HepG2 (cell line): ENCODE measurements around the gene KCND3. TPM values are rescaled to one million over a fixed set of nuclear protein-coding genes. Genes with fewer than 3 reads are reported as not detected.
A peak's percentile ranks its signal among the peaks of the same experiment; 100 is the strongest.

ENCODE experiments used
- ATAC-seq: fragments of 200-7000 bp; cut with Tn5 transposase; 3 replicates; pipeline ENCODE4 v1.9.1; 2020; ENCODE audit warnings: mild to moderate bottlenecking, moderate library complexity
- BruUV-seq: library from RNA; stranded (reverse); fragments of 400-500 nt; replicated peaks from 2 replicates; lab custom pipeline; 2021; lab: Mats Ljungman, UMichigan
- CTCF ChIA-PET: fragments of 300-600 bp; formaldehyde crosslinking; extraction: SDS; loops from one replicate; lab custom pipeline; 2021; ENCODE audit warnings: low total read pairs, inconsistent platforms, low intra/inter-chr PET ratio; lab: Yijun Ruan, JAX
- POLR2A ChIA-PET: fragments of 350-600 bp; sonication (Branson Sonifier 250); formaldehyde crosslinking; loops from one replicate; lab custom pipeline; 2020; ENCODE audit warnings: antibody characterized with exemption, inconsistent platforms; lab: Yijun Ruan, JAX
- DNase-seq: peaks from one replicate; pipeline ENCODE4 v3.0.0-alpha.2; 2015; ENCODE audit warnings: low spot score
- FAIRE-seq: peaks from 3 replicates; lab custom pipeline; 2011; peaks lifted over from hg19 to GRCh38; lab: Jason Lieb, UNC
- H2AFZ ChIP-seq: one replicate; pipeline ENCODE4 v1.6.1; 2011; ENCODE audit warnings: low read length, inconsistent platforms
- H3K27ac ChIP-seq: fragments of 300-600 bp; 3 replicates; pipeline ENCODE4 v1.8.0; 2011; ENCODE audit warnings: mixed run types, mild to moderate bottlenecking, mixed read lengths, low read length, inconsistent platforms; ENCODE audit not compliant: insufficient read depth; ENCODE audit errors: extremely low read length
- H3K27me3 ChIP-seq, 2 experiments: fragments of 200-600 bp in 1 of 2; 2 replicates in 1 of 2; 3 replicates in 1 of 2; pipeline versions ENCODE4 v1.6.0 to v1.8.0; 2011; ENCODE audit warnings: low read length in 2 of 2, mild to moderate bottlenecking in 2 of 2, moderate library complexity in 2 of 2, inconsistent platforms in 1 of 2; ENCODE audit not compliant: insufficient read depth in 2 of 2, control insufficient read depth in 1 of 2
- H3K36me3 ChIP-seq, 2 experiments: fragments of 200-600 bp in 1 of 2; replicated peaks in 1 of 2; 2 replicates in 1 of 2; 3 replicates in 1 of 2; pipeline versions ENCODE4 v1.5.1 to v1.8.0; 2011; ENCODE audit warnings: low read length in 2 of 2, inconsistent platforms in 1 of 2; ENCODE audit not compliant: insufficient read depth in 2 of 2, control insufficient read depth in 1 of 2
- H3K4me1 ChIP-seq: 2 replicates; pipeline ENCODE4 v1.5.1; 2012; ENCODE audit warnings: low read length, inconsistent platforms; ENCODE audit not compliant: insufficient read depth
- H3K4me2 ChIP-seq: 2 replicates; pipeline ENCODE4 v1.6.0; 2011; ENCODE audit warnings: low read depth, low read length, inconsistent platforms
- H3K4me3 ChIP-seq, 3 experiments: fragments of 200-600 bp in 1 of 3; sonication (generic), shearing (Covaris generic) in 1 of 3; replicated peaks in 1 of 3; 2 replicates each; pipeline ENCODE4 v1.5.1; 2011 to 2016; ENCODE audit warnings: low read length in 3 of 3, inconsistent platforms in 2 of 3, low read depth in 2 of 3, mild to moderate bottlenecking in 2 of 3, control low read depth in 1 of 3, mixed read lengths in 1 of 3; ENCODE audit not compliant: insufficient read depth in 1 of 3
- H3K79me2 ChIP-seq: one replicate; pipeline ENCODE4 v1.6.1; 2011; ENCODE audit warnings: low read length, inconsistent platforms; ENCODE audit not compliant: insufficient read depth
- H3K9ac ChIP-seq: 2 replicates; pipeline ENCODE4 v1.6.0; 2011; ENCODE audit warnings: mild to moderate bottlenecking, low read depth, low read length, inconsistent platforms; ENCODE audit not compliant: insufficient read depth
- H3K9me3 ChIP-seq: 2 replicates; pipeline ENCODE4 v1.5.1; 2012; ENCODE audit warnings: mild to moderate bottlenecking, low read length
- H4K20me1 ChIP-seq: 2 replicates; pipeline ENCODE4 v1.6.0; 2011; ENCODE audit warnings: inconsistent platforms, mild to moderate bottlenecking, low read length, moderate library complexity; ENCODE audit not compliant: insufficient read depth
- ARID5B ChIP-seq: IDR thresholded peaks from 2 replicates; pipeline ENCODE4 v1.4.0; 2020; ENCODE audit warnings: mild to moderate bottlenecking, missing genetic modification reagents
- RARA ChIP-seq: IDR thresholded peaks from 2 replicates; pipeline ENCODE4 v1.6.1; 2016; ENCODE audit warnings: missing genetic modification reagents, missing compliant biosample characterization
- TGIF2 ChIP-seq: IDR thresholded peaks from 2 replicates; pipeline ENCODE4 v1.6.1; 2016; ENCODE audit warnings: control low read depth, missing compliant biosample characterization
- TOE1 ChIP-seq: sonication (generic); formaldehyde crosslinking; IDR thresholded peaks from 2 replicates; pipeline ENCODE4 v1.4.0; 2020; ENCODE audit warnings: mild to moderate bottlenecking, missing genetic modification reagents
- XRCC5 ChIP-seq: fragments of 200-400 bp; formaldehyde crosslinking; optimal IDR thresholded peaks from 2 replicates; pipeline ENCODE3; 2017; ENCODE audit warnings: mild to moderate bottlenecking, low read length
- ZHX2 ChIP-seq, 2 experiments: sonication (generic) in 1 of 2; formaldehyde crosslinking in 1 of 2; IDR thresholded peaks; 2 replicates each; pipeline versions ENCODE4 v1.6.1 to v1.9.0; 2014 to 2022; ENCODE audit warnings: antibody characterized with exemption in 1 of 2, borderline replicate concordance in 1 of 2, inconsistent platforms in 1 of 2, low read depth in 1 of 2, missing genetic modification reagents in 1 of 2
- ZNF230 ChIP-seq: sonication (generic); formaldehyde crosslinking; IDR thresholded peaks from 2 replicates; pipeline ENCODE4 v1.4.0; 2020; ENCODE audit warnings: mild to moderate bottlenecking, missing genetic modification reagents
- ZNF850 ChIP-seq: sonication (generic); formaldehyde crosslinking; conservative IDR thresholded peaks from 2 replicates; pipeline ENCODE4 v1.9.0; 2021; ENCODE audit warnings: mild to moderate bottlenecking, missing genetic modification reagents
- WGBS: methylation state at CpG from one replicate; pipeline ENCODE4 v1.1.6; 2017; ENCODE audit warnings: low lambda C conversion rate; 5-methylcytosine and 5-hydroxymethylcytosine counted together
- in situ Hi-C: cut with HindIII; loops from 2 replicates; pipeline ENCODE4 v1.10.0; 2017; ENCODE audit warnings: low pct_unique_long_range_greater_than_20kb; ENCODE audit not compliant: extremely low pct_ligation_motif_present
- intact Hi-C: fragments of 100-400 bp; cut with micrococcal nuclease; formaldehyde crosslinking; loops from one replicate; pipeline ENCODE4 v1.10.0; 2022; ENCODE audit not compliant: unreplicated experiment
- polyA plus RNA-seq, 8 experiments: library from polyadenylated mRNA; depleted of rRNA in 3 of 8; stranded (reverse) in 7 of 8; unstranded in 1 of 8; fragments of >200 nt; fragmentation: Illumina TruSeq in 4 of 8; extraction: Trizol in 4 of 8; gene quantifications; 2 replicates each; pipeline versions ENCODE4 v1.2.1 to v1.2.3, GENCODE V29; 2011 to 2016; ENCODE audit warnings: low read depth in 4 of 8, missing spikeins in 1 of 8, mixed read lengths in 1 of 8; ENCODE audit not compliant: insufficient read depth in 1 of 8
- total RNA-seq, 5 experiments: library from RNA; depleted of rRNA; stranded (reverse); fragments of >200 nt; fragmentation: Illumina TruSeq; extraction: Trizol; gene quantifications; 2 replicates each; pipeline ENCODE4 v1.2.3, GENCODE V29; 2016; ENCODE audit warnings: low read depth in 1 of 5

The KCND3 gene
- total and polyA plus RNA-seq, 2 of the 13 experiments (the other 11 are each of a cell fraction or from before 2014, with no cell fraction given): 0.04 TPM; not detected in 1

GRCh38 chr1:111878649-111879048 lies 110.8 kb downstream of the KCND3 start:
- TF ChIP-seq RARA (CRISPR knock-in tag): 0 out of 2 replicates have a peak, but pooled peaks have one; percentile 12
- no peak for TF ChIP-seq ARID5B (CRISPR knock-in tag)
- no peak for TF ChIP-seq ZNF850 (CRISPR knock-in tag)
- ChIA-PET POLR2A (no interaction called here), CTCF (no interaction called here)
- intact Hi-C loops: no loop called here
- peak; percentile 31 for DNase-seq
- Histone ChIP-seq H3K27ac (no peak overlapping the region), H3K4me1 (peaks cover 10% of the 10 kb centered on the region; the same call in 1 of the 2 replicates), H3K4me2 (no peak overlapping the region), H3K4me3 (no peak overlapping the region), H4K20me1 (no peaks in the 10 kb centered on the region), H2AFZ (no peak overlapping the region), H3K27me3 (peaks cover 0 to 33% of the 10 kb centered on the region in 2 experiments; a peak in 2 of 5 replicates), H3K9ac (no peak overlapping the region), H3K79me2 (no peaks in the 10 kb centered on the region), H3K9me3 (no peaks in the 10 kb centered on the region), H3K36me3 (no peaks in the 10 kb centered on the region)
- WGBS: no CpG with 5 or more reads among the region's 1 CpG
- peak; percentile 46; the same call in 2 of the 3 replicates for ATAC-seq
- FAIRE-seq: no peak
- in situ Hi-C loops: no loop called here
- no TSS peak for BruUV-seq

GRCh38 chr1:111878091-111878490 lies 111.4 kb downstream of the KCND3 start:
- Histone ChIP-seq H3K4me2 (no peak overlapping the region), H3K79me2 (no peaks in the 10 kb centered on the region), H3K4me1 (peaks cover 10% of the 10 kb centered on the region; the same call in 1 of the 2 replicates), H3K9ac (no peak overlapping the region), H3K27me3 (peaks cover 0 to 38% of the 10 kb centered on the region in 2 experiments; a peak in 2 of 5 replicates), H4K20me1 (no peaks in the 10 kb centered on the region), H2AFZ (no peak overlapping the region), H3K27ac (no peak overlapping the region), H3K36me3 (no peaks in the 10 kb centered on the region), H3K9me3 (no peaks in the 10 kb centered on the region), H3K4me3 (no peak overlapping the region)
- intact Hi-C loops (no loop called here), in situ Hi-C loops (no loop called here)
- BruUV-seq: no TSS peak
- POLR2A ChIA-PET: no interaction called here
- ATAC-seq (no peak), FAIRE-seq (no peak), DNase-seq (no peak)
- CTCF ChIA-PET: no interaction called here
- TF ChIP-seq TGIF2 (CRISPR knock-in tag) (no peak), ZHX2 (IDR thresholded peaks at IDR 0.05; ENCODE audit: low read depth) (no peak), ZHX2 (CRISPR knock-in tag; IDR thresholded peaks at IDR 0.05; ENCODE audit: borderline replicate concordance) (no peak), TOE1 (no peak), XRCC5 (no peak), ZNF230 (no peak)
- WGBS: 70% methylated on average over 7 of the region's 7 CpGs
